Epithelial cell of proximal tubule (primary cell): ENCODE measurements around the gene NFE2L1. TPM values are rescaled to one million over a fixed set of nuclear protein-coding genes. Genes with fewer than 3 reads are reported as not detected.

ENCODE experiments used
- DNase-seq: peaks from one replicate; pipeline ENCODE4 v3.0.0-alpha.2; 2011; ENCODE audit warnings: low read depth
- H3K4me3 ChIP-seq: 2 replicates; pipeline ENCODE4 v1.5.1; 2011; ENCODE audit warnings: low read depth, mild to moderate bottlenecking, low read length
- CTCF ChIP-seq: conservative IDR thresholded peaks from 2 replicates; pipeline ENCODE4 v1.5.1; 2012; ENCODE audit warnings: low read depth, mild to moderate bottlenecking, low read length
- total RNA-seq: library from RNA; depleted of rRNA; stranded (reverse); fragments of >200 nt; gene quantifications from 2 replicates; pipeline ENCODE4 v1.2.3, GENCODE V29; 2015

Gene NFE2L1
- total RNA-seq, 1 donor from 2014 or later = 69.1 TPM

- DNase-seq = no peak
- H3K4me3 ChIP-seq = peak overlapping the region; percentile 96
These were observed 54.0 kb downstream of the NFE2L1 start for GRCh38 chr17:48102043-48102750.

DNA sequence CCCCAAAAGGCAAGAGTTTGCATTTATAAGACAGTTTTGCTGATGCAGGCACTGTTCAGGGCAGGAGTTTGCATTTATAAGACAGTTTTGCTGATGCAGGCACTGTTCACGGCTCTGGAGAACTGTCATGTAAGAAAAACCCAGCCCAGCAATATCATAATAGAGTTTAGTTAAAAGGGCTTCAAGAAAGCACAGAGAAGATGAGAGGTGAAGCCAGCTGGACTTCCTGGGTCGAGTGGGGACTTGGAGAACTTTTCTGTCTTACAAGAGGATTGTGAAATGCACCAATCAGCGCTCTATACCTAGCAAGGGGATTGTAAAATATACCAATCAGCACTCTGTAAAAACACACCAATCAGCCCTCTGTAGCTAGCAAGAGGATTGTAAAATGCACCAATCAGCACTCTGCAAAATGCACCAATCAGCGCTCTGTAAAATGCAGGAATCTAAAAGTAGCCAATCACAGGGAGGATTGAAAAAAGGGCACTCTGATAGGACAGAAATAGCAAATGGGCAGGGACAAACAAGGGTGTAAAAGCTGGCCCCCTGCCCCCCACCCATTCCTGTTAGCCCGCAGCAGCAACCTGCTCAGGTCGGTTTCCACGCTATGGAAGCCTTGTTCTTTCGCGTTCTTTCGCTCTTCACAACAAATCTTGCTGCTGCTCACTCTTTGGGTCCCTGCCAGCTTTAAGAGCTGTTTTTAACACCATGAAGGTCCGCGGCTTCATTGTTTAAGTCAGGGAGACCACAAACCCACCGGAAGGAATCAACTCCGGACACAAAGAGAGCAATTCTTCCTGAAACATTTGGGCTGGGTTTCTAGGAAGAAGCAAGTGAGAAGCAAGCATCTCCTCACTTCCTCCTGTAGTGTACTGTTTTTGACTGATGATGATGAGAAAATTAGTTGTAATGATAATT, 54.9 kb downstream of the NFE2L1 start:
- TF ChIP-seq CTCF = no peak
- no peak for DNase-seq
- H3K4me3 ChIP-seq = no peak overlapping the region

More at GRCh38 chr17:48102043-48102750, 54.0 kb downstream of the NFE2L1 start:
- no peak for TF ChIP-seq CTCF

DNA sequence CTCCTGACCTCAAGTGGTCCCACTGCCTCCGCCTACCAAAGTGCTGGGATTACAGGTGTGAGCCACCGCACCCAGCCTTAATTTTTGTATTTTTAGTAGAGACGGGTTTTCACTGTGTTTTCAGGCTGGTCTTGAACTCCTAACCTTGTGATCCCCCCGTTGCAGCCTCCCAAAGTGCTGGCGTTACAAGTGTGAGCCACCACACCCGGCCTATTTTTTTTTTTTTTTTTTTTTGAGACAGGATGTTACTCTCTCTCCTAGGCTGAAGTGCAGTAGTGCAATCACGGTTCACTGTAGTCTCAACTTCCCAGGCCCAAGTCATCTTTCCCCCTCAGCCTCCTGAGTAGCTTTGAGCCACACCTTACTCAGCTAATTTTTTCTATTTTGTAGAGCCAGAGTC, 56.3 kb downstream of the NFE2L1 start:
- TF ChIP-seq CTCF = no peak
- no peak overlapping the region for H3K4me3 ChIP-seq
- no peak for DNase-seq

DNA sequence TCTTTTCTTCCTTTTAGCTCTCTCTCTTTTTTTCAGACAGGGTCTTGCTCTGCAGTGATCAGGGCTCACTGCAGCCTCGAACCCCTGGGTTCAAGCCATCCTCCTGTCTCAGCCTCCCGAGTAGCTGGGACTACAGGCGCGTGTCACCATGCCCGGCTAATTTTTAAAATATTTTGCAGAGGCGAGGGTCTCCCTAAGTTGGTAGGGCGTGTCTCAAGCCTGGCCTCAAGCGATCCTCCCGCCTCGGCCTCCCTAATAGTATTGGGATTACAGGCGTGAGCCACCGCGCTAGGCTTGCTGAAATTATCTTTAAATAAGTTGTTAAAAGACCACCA, 58.6 kb downstream of the NFE2L1 start:
- no peak for TF ChIP-seq CTCF
- DNase-seq = no peak
- H3K4me3 ChIP-seq = peak overlapping the region; percentile 99

GRCh38 chr17:48107137-48108055, 59.2 kb downstream of the NFE2L1 start, which contains the start of gene SNX11:
TSS of gene SNX11 (plus strand) at chr17:48107766. CDS start at chr17:48112044, 4,278 bp downstream.
- H3K4me3 ChIP-seq = peak within 1 kb of the TSS; percentile 99
- DNase-seq = no peak
- no peak for TF ChIP-seq CTCF

DNA sequence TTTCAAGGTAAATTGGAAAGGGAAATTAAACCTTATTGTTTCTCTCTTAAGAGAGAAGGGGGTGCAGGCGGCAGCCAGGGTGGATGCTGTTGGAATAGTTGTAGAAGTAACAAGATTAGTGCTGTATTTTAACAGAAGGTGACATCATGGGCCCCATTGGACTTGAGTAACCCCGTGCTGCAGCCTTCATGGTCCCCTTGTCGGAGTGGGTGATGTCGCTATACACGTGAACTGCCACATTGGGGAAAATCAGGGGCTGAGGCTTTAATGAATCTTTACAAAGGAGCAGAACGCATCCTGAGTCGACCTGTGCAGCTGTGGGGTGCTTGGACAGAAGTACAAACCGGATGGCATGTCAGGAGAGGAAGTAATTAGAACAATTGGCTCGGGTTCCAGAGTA, 62.6 kb downstream of the NFE2L1 start:
- H3K4me3 ChIP-seq = no peak overlapping the region
- DNase-seq = no peak
- no peak for TF ChIP-seq CTCF
